CD14-positive monocyte (primary cell): Measurements from ENCODE around the gene RAPGEF5. TPM values are rescaled to one million over a fixed set of nuclear protein-coding genes. Genes with fewer than 3 reads are reported as not detected.

Experiments
- DNase-seq, 3 donors: peaks; one replicate each; pipeline ENCODE4 v3.0.0-alpha.2; 2011 to 2022
- H2AFZ ChIP-seq: 2 replicates; pipeline ENCODE4 v1.6.0; 2012; ENCODE audit warnings: mild to moderate bottlenecking, low read depth, low read length, inconsistent platforms; ENCODE audit not compliant: insufficient read depth, poor library complexity, severe bottlenecking
- H3K27ac ChIP-seq, 2 donors: 1 replicate in 1 of 2; 2 replicates in 1 of 2; pipeline ENCODE4 v1.5.1; 2012 to 2013; ENCODE audit warnings: low read length in 2 of 2, control low read depth in 1 of 2, inconsistent platforms in 1 of 2, low read depth in 1 of 2, mild to moderate bottlenecking in 1 of 2
- H3K27me3 ChIP-seq, 2 donors: one replicate each; pipeline versions ENCODE4 v1.6.0 to v1.6.1; 2011 to 2013; ENCODE audit warnings: low read length in 2 of 2; ENCODE audit not compliant: control insufficient read depth in 2 of 2, insufficient read depth in 2 of 2
- H3K36me3 ChIP-seq, 2 donors: replicated peaks in 1 of 2; 1 replicate in 1 of 2; 2 replicates in 1 of 2; pipeline versions ENCODE4 v1.5.1 to v1.6.1; 2012 to 2013; ENCODE audit warnings: low read length in 2 of 2, control low read depth in 1 of 2, inconsistent platforms in 1 of 2, mild to moderate bottlenecking in 1 of 2; ENCODE audit not compliant: insufficient read depth in 2 of 2, control insufficient read depth in 1 of 2
- H3K4me1 ChIP-seq, 2 donors: 1 replicate in 1 of 2; 2 replicates in 1 of 2; pipeline versions ENCODE4 v1.5.1 to v1.6.1; 2012 to 2013; ENCODE audit warnings: low read length in 2 of 2, control low read depth in 1 of 2, inconsistent platforms in 1 of 2, mild to moderate bottlenecking in 1 of 2, moderate library complexity in 1 of 2; ENCODE audit not compliant: insufficient read depth in 2 of 2, control insufficient read depth in 1 of 2
- H3K4me2 ChIP-seq: replicated peaks from 2 replicates; pipeline ENCODE3; 2012; ENCODE audit warnings: low read length, moderate library complexity, mild to moderate bottlenecking; ENCODE audit not compliant: poor library complexity, severe bottlenecking; ENCODE audit errors: extremely low read depth
- H3K4me3 ChIP-seq, 3 experiments: fragments of 200-600 bp in 1 of 3; sonication (generic) in 1 of 3; replicated peaks in 1 of 3; 1 replicate in 2 of 3; 2 replicates in 1 of 3; pipeline ENCODE4 v1.5.1; 2011 to 2013; ENCODE audit warnings: low read length in 3 of 3, mild to moderate bottlenecking in 3 of 3, control low read depth in 2 of 3, low read depth in 2 of 3, inconsistent platforms in 1 of 3, moderate library complexity in 1 of 3
- H3K79me2 ChIP-seq: 2 replicates; pipeline ENCODE4 v1.6.0; 2012; ENCODE audit warnings: mild to moderate bottlenecking, control low read depth, inconsistent platforms, low read length, moderate library complexity; ENCODE audit not compliant: insufficient read depth
- H3K9ac ChIP-seq: 2 replicates; pipeline ENCODE4 v1.6.0; 2017; ENCODE audit warnings: low read length, mild to moderate bottlenecking; ENCODE audit not compliant: insufficient read depth, poor library complexity, severe bottlenecking
- H3K9me3 ChIP-seq, 2 donors: replicated peaks in 1 of 2; 1 replicate in 1 of 2; 2 replicates in 1 of 2; pipeline versions ENCODE4 v1.5.1 to v1.6.1; 2012 to 2013; ENCODE audit warnings: low read length in 2 of 2, control low read depth in 1 of 2; ENCODE audit not compliant: control insufficient read depth in 1 of 2, insufficient read depth in 1 of 2
- H4K20me1 ChIP-seq: 2 replicates; pipeline ENCODE4 v1.6.0; 2012; ENCODE audit warnings: mild to moderate bottlenecking, low read length, control low read depth, moderate library complexity; ENCODE audit not compliant: insufficient read depth
- H3K27ac Mint-ChIP-seq, 7 donors: one replicate each; pipeline ENCODE4 v1.8.0; 2020; ENCODE audit warnings: mild to moderate bottlenecking in 7 of 7, mixed read lengths in 7 of 7, moderate library complexity in 6 of 7, inconsistent platforms in 2 of 7
- H3K27me3 Mint-ChIP-seq, 3 donors: one replicate each; pipeline ENCODE4 v1.8.0; 2021 to 2022; ENCODE audit warnings: low read depth in 3 of 3, mild to moderate bottlenecking in 3 of 3, mixed read lengths in 3 of 3, moderate library complexity in 3 of 3, inconsistent platforms in 1 of 3
- H3K36me3 Mint-ChIP-seq, 2 donors: one replicate each; pipeline ENCODE4 v1.8.0; 2020; ENCODE audit warnings: mixed read lengths in 2 of 2, inconsistent platforms in 1 of 2, mild to moderate bottlenecking in 1 of 2
- H3K4me1 Mint-ChIP-seq: one replicate; pipeline ENCODE4 v1.8.0; 2020; ENCODE audit warnings: mild to moderate bottlenecking, mixed read lengths
- H3K4me3 Mint-ChIP-seq, 2 donors: one replicate each; pipeline ENCODE4 v1.8.0; 2020; ENCODE audit warnings: mild to moderate bottlenecking in 2 of 2, mixed read lengths in 2 of 2, moderate library complexity in 1 of 2
- H3K9me3 Mint-ChIP-seq, 7 donors: one replicate each; pipeline ENCODE4 v1.8.0; 2020 to 2022; ENCODE audit warnings: mixed read lengths in 7 of 7, mild to moderate bottlenecking in 6 of 7, moderate library complexity in 6 of 7, inconsistent platforms in 2 of 7
- WGBS: methylation state at CpG from one replicate; pipeline ENCODE4 v1.1.5; 2013; ENCODE audit warnings: missing lambda C conversion rate; ENCODE audit not compliant: insufficient coverage; 5-methylcytosine and 5-hydroxymethylcytosine counted together
- intact Hi-C, 2 donors: fragments of 100-400 bp; cut with micrococcal nuclease; formaldehyde crosslinking; loops; one replicate each; pipeline versions ENCODE4 v1.15.0 to v1.15.1; 2023
- polyA plus RNA-seq, 3 donors: library from polyadenylated mRNA; depleted of rRNA in 1 of 3; unstranded in 2 of 3; stranded (reverse) in 1 of 3; fragments of 300-500 nt in 2 of 3; fragments of >200 nt in 1 of 3; fragmentation: Illumina TruSeq in 2 of 3; gene quantifications; 1 replicate in 2 of 3; 2 replicates in 1 of 3; pipeline ENCODE4 v1.2.3, GENCODE V29; 2012 to 2021
- TF ChIP-seq, protein P1 (sequence below): fragments of 200-600 bp; IDR thresholded peaks from one replicate; pipeline ENCODE4 v1.8.0; 2022; ENCODE audit warnings: antibody characterized with exemption, mild to moderate bottlenecking

The RAPGEF5 gene
- polyA plus RNA-seq, 3 donors, result not detected

- no CpG with 5 or more reads among the region's 6 CpGs for WGBS
- Histone ChIP-seq H3K4me2 (no peak overlapping the region), H3K4me1 (no peaks in the 10 kb centered on the region), H3K27ac (no peak overlapping the region), H2AFZ (no peak overlapping the region), H3K27me3 (no peaks in the 10 kb centered on the region), H3K4me3 (no peak overlapping the region), H3K36me3 (no peaks in the 10 kb centered on the region), H4K20me1 (no peaks in the 10 kb centered on the region), H3K9me3 (no peaks in the 10 kb centered on the region), H3K79me2 (no peaks in the 10 kb centered on the region), H3K9ac (no peak overlapping the region)
- TF ChIP-seq, protein P1, sequence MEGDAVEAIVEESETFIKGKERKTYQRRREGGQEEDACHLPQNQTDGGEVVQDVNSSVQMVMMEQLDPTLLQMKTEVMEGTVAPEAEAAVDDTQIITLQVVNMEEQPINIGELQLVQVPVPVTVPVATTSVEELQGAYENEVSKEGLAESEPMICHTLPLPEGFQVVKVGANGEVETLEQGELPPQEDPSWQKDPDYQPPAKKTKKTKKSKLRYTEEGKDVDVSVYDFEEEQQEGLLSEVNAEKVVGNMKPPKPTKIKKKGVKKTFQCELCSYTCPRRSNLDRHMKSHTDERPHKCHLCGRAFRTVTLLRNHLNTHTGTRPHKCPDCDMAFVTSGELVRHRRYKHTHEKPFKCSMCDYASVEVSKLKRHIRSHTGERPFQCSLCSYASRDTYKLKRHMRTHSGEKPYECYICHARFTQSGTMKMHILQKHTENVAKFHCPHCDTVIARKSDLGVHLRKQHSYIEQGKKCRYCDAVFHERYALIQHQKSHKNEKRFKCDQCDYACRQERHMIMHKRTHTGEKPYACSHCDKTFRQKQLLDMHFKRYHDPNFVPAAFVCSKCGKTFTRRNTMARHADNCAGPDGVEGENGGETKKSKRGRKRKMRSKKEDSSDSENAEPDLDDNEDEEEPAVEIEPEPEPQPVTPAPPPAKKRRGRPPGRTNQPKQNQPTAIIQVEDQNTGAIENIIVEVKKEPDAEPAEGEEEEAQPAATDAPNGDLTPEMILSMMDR, result no peak
- intact Hi-C loops, result no loop called here
- Mint-ChIP-seq H3K36me3 (no peaks in the 10 kb centered on the region), H3K9me3 (peaks cover 0 to 3% (median 0%) of the 10 kb centered on the region in 7 donors), H3K4me3 (no peak overlapping the region), H3K4me1 (no peaks in the 10 kb centered on the region), H3K27me3 (peaks cover 0 to 2% (median 0%) of the 10 kb centered on the region in 3 donors), H3K27ac (no peak overlapping the region)
- no peak for DNase-seq
These were observed 38.3 kb upstream of the RAPGEF5 start for GRCh38 chr7:22395222-22395621.

DNA sequence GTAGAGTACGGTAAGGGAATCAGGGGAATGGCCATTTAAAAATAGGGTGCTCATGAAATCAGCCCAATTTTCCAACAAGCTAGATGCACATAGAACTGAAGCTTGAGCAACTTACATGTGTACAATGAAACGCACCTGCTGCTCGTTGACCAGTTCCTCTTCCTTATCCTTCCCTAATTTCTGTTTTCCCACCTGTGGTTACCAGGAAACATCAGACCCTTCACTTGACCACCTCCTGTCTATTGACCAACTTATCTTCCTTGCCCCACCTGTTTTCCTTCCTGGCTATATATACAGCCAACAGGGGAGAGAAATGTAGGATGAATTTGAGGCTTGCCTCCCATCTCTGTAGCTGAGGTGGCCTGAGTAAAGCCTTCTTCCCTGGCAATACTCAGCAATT is 37.8 kb upstream of the RAPGEF5 start:
- Histone ChIP-seq H3K27me3 (no peaks in the 10 kb centered on the region), H3K4me3 (no peak overlapping the region), H4K20me1 (no peaks in the 10 kb centered on the region), H3K9me3 (no peaks in the 10 kb centered on the region), H3K9ac (no peak overlapping the region), H3K27ac (no peak overlapping the region), H3K4me1 (no peaks in the 10 kb centered on the region), H3K36me3 (no peaks in the 10 kb centered on the region), H2AFZ (no peak overlapping the region), H3K79me2 (no peaks in the 10 kb centered on the region), H3K4me2 (no peak overlapping the region)
- intact Hi-C loops, result no loop called here
- Mint-ChIP-seq H3K4me1 (no peaks in the 10 kb centered on the region), H3K4me3 (no peak overlapping the region), H3K27me3 (peaks cover 0 to 2% (median 0%) of the 10 kb centered on the region in 3 donors), H3K36me3 (no peaks in the 10 kb centered on the region), H3K9me3 (peaks cover 0 to 3% (median 0%) of the 10 kb centered on the region in 7 donors), H3K27ac (no peak overlapping the region)
- WGBS, result 62% methylated on average over 3 of the region's 3 CpGs
- no peak for DNase-seq
- TF ChIP-seq, protein P1, result no peak
